HCT116 (cell line): ENCODE data around the gene LRRC46. TPM values are rescaled to one million over a fixed set of nuclear protein-coding genes. Genes with fewer than 3 reads are reported as not detected.

Source experiments
- ATAC-seq: fragments of 200-7000 bp; cut with Tn5 transposase; 2 replicates; pipeline ENCODE4 v1.9.1; 2020; ENCODE audit warnings: mild to moderate bottlenecking, moderate library complexity
- BruUV-seq: library from RNA; stranded (reverse); fragments of 400-500 nt; replicated peaks from 2 replicates; lab custom pipeline; 2021; lab: Mats Ljungman, UMichigan
- CTCF ChIA-PET: fragments of 300-600 bp; sonication (Branson Sonifier 250); formaldehyde crosslinking; loops from one replicate; lab custom pipeline; 2021; ENCODE audit warnings: antibody characterized with exemption; lab: Charles Lee
- POLR2A ChIA-PET: fragments of 300-600, 350-600 bp; sonication (Branson Sonifier 250); formaldehyde crosslinking; loops from one replicate; lab custom pipeline; 2021; ENCODE audit warnings: antibody characterized with exemption; lab: Charles Lee
- RAD21 ChIA-PET, 2 experiments: fragments of 300-600 bp; sonication (Branson Sonifier 250); formaldehyde crosslinking; loops; one replicate each; lab custom pipeline; 2023; ENCODE audit warnings: low total read pairs in 2 of 2; ENCODE audit not compliant: uncharacterized antibody in 2 of 2, unreplicated experiment in 2 of 2, low non-redundant PET in 1 of 2; lab: Charles Lee
- DNase-seq: peaks from one replicate; pipeline ENCODE4 v3.0.0-alpha.2; 2010; ENCODE audit warnings: low read depth, low spot score
- H2AFZ ChIP-seq: fragments of 200-600 bp; shearing (Covaris generic), sonication (generic); 2 replicates; pipeline ENCODE4 v1.6.1; 2017; ENCODE audit warnings: low read depth, mixed run types, mixed read lengths, antibody characterized with exemption, low read length; ENCODE audit not compliant: poor library complexity, severe bottlenecking
- H3K27ac ChIP-seq: 2 replicates; pipeline ENCODE4 v1.5.1; 2012; ENCODE audit warnings: low read depth, low read length
- H3K27me3 ChIP-seq: fragments of 200-600 bp; sonication (generic); 2 replicates; pipeline ENCODE4 v1.6.1; 2016; ENCODE audit warnings: mixed run types, low read length, mixed read lengths; ENCODE audit not compliant: insufficient read depth
- H3K36me3 ChIP-seq, 2 experiments: fragments of 200-500 bp in 1 of 2; fragments of 200-600 bp in 1 of 2; sonication (Bioruptor generic) in 1 of 2; sonication (generic) in 1 of 2; 2 replicates each; pipeline versions ENCODE4 v1.5.1 to v1.6.1; 2014 to 2016; ENCODE audit warnings: low read length in 2 of 2, inconsistent platforms in 1 of 2, mixed read lengths in 1 of 2, mixed run types in 1 of 2; ENCODE audit not compliant: insufficient read depth in 2 of 2, control insufficient read depth in 1 of 2
- H3K4me1 ChIP-seq, 2 experiments: fragments of 200-600 bp in 1 of 2; sonication (generic) in 1 of 2; 2 replicates each; pipeline versions ENCODE4 v1.5.1 to v1.6.1; 2012 to 2017; ENCODE audit warnings: low read length in 2 of 2, inconsistent platforms in 1 of 2, mild to moderate bottlenecking in 1 of 2, mixed read lengths in 1 of 2, mixed run types in 1 of 2, moderate library complexity in 1 of 2; ENCODE audit not compliant: insufficient read depth in 2 of 2, control insufficient read depth in 1 of 2
- H3K4me2 ChIP-seq: fragments of 200-600 bp; sonication (generic); 2 replicates; pipeline ENCODE4 v1.6.1; 2017; ENCODE audit warnings: mixed run types, low read length, mixed read lengths
- H3K4me3 ChIP-seq, 2 experiments: fragments of 200-600 bp in 1 of 2; sonication (generic) in 1 of 2; replicated peaks in 1 of 2; 2 replicates each; pipeline ENCODE4 v1.5.1; 2011 to 2016; ENCODE audit warnings: low read length in 2 of 2, control low read depth in 1 of 2, low read depth in 1 of 2, mild to moderate bottlenecking in 1 of 2, mixed read lengths in 1 of 2, mixed run types in 1 of 2
- H3K79me2 ChIP-seq: fragments of 200-600 bp; sonication (generic); 2 replicates; pipeline ENCODE4 v1.6.1; 2017; ENCODE audit warnings: mild to moderate bottlenecking, mixed run types, low read length, moderate library complexity, mixed read lengths; ENCODE audit not compliant: insufficient read depth
- H3K9ac ChIP-seq: fragments of 200-600 bp; sonication (generic); 2 replicates; pipeline ENCODE4 v1.6.1; 2016; ENCODE audit warnings: low read length, mixed read lengths
- H3K9me2 ChIP-seq: fragments of 200-600 bp; sonication (generic), shearing (Covaris generic); 2 replicates; pipeline ENCODE4 v1.6.1; 2017; ENCODE audit warnings: mixed run types, mild to moderate bottlenecking, moderate library complexity; ENCODE audit not compliant: insufficient read depth
- H3K9me3 ChIP-seq, 2 experiments: fragments of 200-500 bp in 1 of 2; fragments of 200-600 bp in 1 of 2; sonication (Bioruptor generic) in 1 of 2; sonication (generic) in 1 of 2; 2 replicates each; pipeline ENCODE4 v1.6.1; 2014 to 2017; ENCODE audit warnings: low read length in 2 of 2, mixed read lengths in 2 of 2, inconsistent platforms in 1 of 2, low read depth in 1 of 2, mild to moderate bottlenecking in 1 of 2, mixed run types in 1 of 2, moderate library complexity in 1 of 2; ENCODE audit not compliant: control insufficient read depth in 1 of 2, insufficient read depth in 1 of 2
- H4K20me1 ChIP-seq: fragments of 200-600 bp; sonication (generic), shearing (Covaris generic); 2 replicates; pipeline ENCODE4 v1.6.1; 2017; ENCODE audit warnings: mixed run types, mild to moderate bottlenecking, moderate library complexity; ENCODE audit not compliant: insufficient read depth
- CBX3 ChIP-seq: IDR thresholded peaks from 2 replicates; pipeline ENCODE4 v1.6.1; 2012; ENCODE audit warnings: low read depth
- ELF1 ChIP-seq: IDR thresholded peaks from 2 replicates; pipeline ENCODE4 v1.6.1; 2012; ENCODE audit warnings: low read depth, borderline replicate concordance
- EZH2phosphoT487 ChIP-seq: fragments of 200-600 bp; IDR thresholded peaks from 2 replicates; pipeline ENCODE4 v1.6.1; 2018; ENCODE audit warnings: antibody characterized with exemption, borderline replicate concordance
- FOSL1 ChIP-seq: IDR thresholded peaks from 2 replicates; pipeline ENCODE4 v1.6.1; 2012; ENCODE audit warnings: low read depth
- POLR2AphosphoS5 ChIP-seq: IDR thresholded peaks from 2 replicates; pipeline ENCODE4 v1.6.1; 2011; ENCODE audit warnings: mild to moderate bottlenecking, low read depth, low read length, moderate library complexity
- SIN3A ChIP-seq: IDR thresholded peaks from 2 replicates; pipeline ENCODE4 v1.6.1; 2012; ENCODE audit warnings: low read depth
- SP1 ChIP-seq: IDR thresholded peaks from 2 replicates; pipeline ENCODE4 v1.6.1; 2012; ENCODE audit warnings: low read depth
- SRF ChIP-seq: IDR thresholded peaks from 2 replicates; pipeline ENCODE4 v1.6.1; 2012; ENCODE audit warnings: low read depth
- ZNF274 ChIP-seq: fragments of 200-500 bp; sonication (Bioruptor generic); IDR thresholded peaks from 2 replicates; pipeline ENCODE4 v1.6.1; 2014; ENCODE audit warnings: mild to moderate bottlenecking, low read depth, low read length, inconsistent platforms
- intact Hi-C: fragments of 100-400 bp; cut with micrococcal nuclease; formaldehyde crosslinking; loops from 2 replicates; pipeline ENCODE4 v1.10.0; 2022
- total RNA-seq: library from RNA; stranded (reverse); gene quantifications from one replicate; pipeline ENCODE4 v1.2.1, GENCODE V29; 2021; ENCODE audit not compliant: unreplicated experiment
- TF ChIP-seq, protein P1 (sequence below): IDR thresholded peaks from 2 replicates; pipeline ENCODE4 v1.6.1; 2011; ENCODE audit warnings: mild to moderate bottlenecking, low read length, moderate library complexity; ENCODE audit not compliant: insufficient replicate concordance; ENCODE audit errors: extremely low read depth

Gene LRRC46
- total RNA-seq, 1 experiment from 2014 or later: 0.76 TPM

DNA sequence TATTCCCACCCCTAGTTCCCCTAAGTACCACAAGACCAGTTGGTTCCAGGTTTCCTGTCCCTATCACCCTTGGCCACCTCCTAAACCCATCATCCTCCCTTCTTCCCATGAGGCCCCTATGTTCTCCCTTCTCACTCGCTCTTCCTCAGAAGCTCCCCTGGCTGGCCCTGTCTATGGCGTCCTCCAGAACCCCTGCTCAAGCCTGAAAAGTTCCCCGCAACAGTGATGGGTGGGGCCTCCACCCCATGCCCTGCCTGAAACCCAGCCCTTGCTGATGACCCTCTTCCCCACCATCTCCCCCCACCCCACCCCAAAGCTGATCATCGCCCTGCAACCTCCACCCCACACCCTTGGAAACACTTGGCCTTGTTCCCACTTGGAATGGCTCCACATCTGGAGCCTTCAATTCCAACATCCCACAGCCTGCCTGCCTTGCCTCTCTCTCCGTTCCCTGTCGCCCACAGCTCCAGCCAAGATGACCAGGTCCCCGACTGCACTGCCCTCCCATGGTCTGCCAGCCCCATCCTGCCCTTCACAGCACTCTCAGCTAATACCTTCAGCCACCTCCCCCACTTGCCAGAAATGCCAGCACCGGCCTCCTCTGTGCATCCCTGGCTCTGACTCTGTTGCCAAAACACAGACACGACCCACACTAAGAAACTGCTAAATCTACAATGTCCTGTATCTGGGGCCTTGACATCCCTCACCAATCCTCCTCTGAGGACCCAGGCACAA lies 20.4 kb upstream of the LRRC46 start:
- H3K27ac ChIP-seq: peak overlapping the region; percentile 53
- H3K36me3 ChIP-seq: peaks cover 11% of the 10 kb centered on the region in 2 experiments; a peak in 2 of 4 replicates
- peak overlapping the region; percentile 54 for H3K4me2 ChIP-seq
- POLR2A ChIA-PET: interaction anchor here (0.9 kb wide), 1 partner anchor 30 kb away, joined by 3 read pairs; the partner anchor contains the start of gene SCRN2
- RAD21 ChIA-PET: no interaction called here
- H3K9me3 ChIP-seq: no peaks in the 10 kb centered on the region
- no TSS peak for BruUV-seq
- peak; percentile 5; the same call in 1 of the 2 replicates for ATAC-seq
- no peaks in the 10 kb centered on the region for H4K20me1 ChIP-seq
- CTCF ChIA-PET: interaction anchor here (0.7 to 1.0 kb wide), 2 partner anchors 21 to 79 kb away, joined by 3 read pairs; partner anchors contain the start of genes LRRC46 and MRPL10
- H3K27me3 ChIP-seq: no peaks in the 10 kb centered on the region
- no peaks in the 10 kb centered on the region for H3K79me2 ChIP-seq
- peak overlapping the region; percentile 49 for H3K9ac ChIP-seq
- DNase-seq: no peak
- TF ChIP-seq CBX3: no peak
- TF ChIP-seq, all 23 proteins: peak for 0
- H3K4me1 ChIP-seq: peaks cover 25 to 32% of the 10 kb centered on the region in 2 experiments
- peak overlapping the region in 1 of 2 experiments; percentile 7; a peak in 1 of 4 replicates for H3K4me3 ChIP-seq
- no peak overlapping the region for H2AFZ ChIP-seq
- intact Hi-C loops: no loop called here
- no peaks in the 10 kb centered on the region for H3K9me2 ChIP-seq

DNA sequence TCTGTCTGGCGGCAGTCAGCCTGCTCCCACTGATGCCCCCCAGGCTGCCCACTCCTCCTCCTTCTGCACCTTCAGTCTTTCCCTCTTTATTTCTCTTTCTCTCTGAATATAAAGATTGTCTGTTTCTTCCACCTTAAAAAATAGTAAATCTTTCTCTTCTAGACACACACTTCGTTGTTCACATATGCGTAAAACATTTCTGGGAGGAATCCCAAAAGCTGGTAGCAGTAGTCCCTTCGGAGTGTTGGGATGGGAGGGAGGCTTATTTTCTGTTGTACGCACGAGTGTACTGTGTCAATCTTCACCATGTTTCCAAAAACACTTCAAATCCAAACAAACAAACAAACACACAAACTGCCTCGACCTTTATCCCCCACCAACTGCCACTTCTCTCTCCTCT lies 19.8 kb upstream of the LRRC46 start:
- no peaks in the 10 kb centered on the region for H3K79me2 ChIP-seq
- BruUV-seq: no TSS peak
- TF ChIP-seq SIN3A (no peak), EZH2phosphoT487 (no peak), ZNF274 (no peak), SP1 (no peak), SRF (no peak), ELF1 (no peak), POLR2AphosphoS5 (no peak), FOSL1 (no peak)
- TF ChIP-seq, protein P1, sequence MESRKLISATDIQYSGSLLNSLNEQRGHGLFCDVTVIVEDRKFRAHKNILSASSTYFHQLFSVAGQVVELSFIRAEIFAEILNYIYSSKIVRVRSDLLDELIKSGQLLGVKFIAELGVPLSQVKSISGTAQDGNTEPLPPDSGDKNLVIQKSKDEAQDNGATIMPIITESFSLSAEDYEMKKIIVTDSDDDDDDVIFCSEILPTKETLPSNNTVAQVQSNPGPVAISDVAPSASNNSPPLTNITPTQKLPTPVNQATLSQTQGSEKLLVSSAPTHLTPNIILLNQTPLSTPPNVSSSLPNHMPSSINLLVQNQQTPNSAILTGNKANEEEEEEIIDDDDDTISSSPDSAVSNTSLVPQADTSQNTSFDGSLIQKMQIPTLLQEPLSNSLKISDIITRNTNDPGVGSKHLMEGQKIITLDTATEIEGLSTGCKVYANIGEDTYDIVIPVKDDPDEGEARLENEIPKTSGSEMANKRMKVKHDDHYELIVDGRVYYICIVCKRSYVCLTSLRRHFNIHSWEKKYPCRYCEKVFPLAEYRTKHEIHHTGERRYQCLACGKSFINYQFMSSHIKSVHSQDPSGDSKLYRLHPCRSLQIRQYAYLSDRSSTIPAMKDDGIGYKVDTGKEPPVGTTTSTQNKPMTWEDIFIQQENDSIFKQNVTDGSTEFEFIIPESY: no peak
- RAD21 ChIA-PET: no interaction called here
- H3K9ac ChIP-seq: no peak overlapping the region
- no peak overlapping the region for H3K4me3 ChIP-seq
- POLR2A ChIA-PET: no interaction called here
- H3K36me3 ChIP-seq: peaks cover 11% of the 10 kb centered on the region in 2 experiments; a peak in 2 of 4 replicates
- no peaks in the 10 kb centered on the region for H3K9me3 ChIP-seq
- H3K4me2 ChIP-seq: no peak overlapping the region
- DNase-seq: no peak
- peaks cover 25 to 32% of the 10 kb centered on the region in 2 experiments for H3K4me1 ChIP-seq
- no peaks in the 10 kb centered on the region for H3K27me3 ChIP-seq
- no peaks in the 10 kb centered on the region for H3K9me2 ChIP-seq
- CTCF ChIA-PET: no interaction called here
- intact Hi-C loops: no loop called here
- no peak overlapping the region for H2AFZ ChIP-seq
- H4K20me1 ChIP-seq: no peaks in the 10 kb centered on the region
- no peak overlapping the region for H3K27ac ChIP-seq
- no peak for ATAC-seq
